ENCODE data around the gene KRTAP6-3.
A peak's percentile ranks its signal among the peaks of the same experiment; 100 is the strongest.

Gene KRTAP6-3

DNA sequence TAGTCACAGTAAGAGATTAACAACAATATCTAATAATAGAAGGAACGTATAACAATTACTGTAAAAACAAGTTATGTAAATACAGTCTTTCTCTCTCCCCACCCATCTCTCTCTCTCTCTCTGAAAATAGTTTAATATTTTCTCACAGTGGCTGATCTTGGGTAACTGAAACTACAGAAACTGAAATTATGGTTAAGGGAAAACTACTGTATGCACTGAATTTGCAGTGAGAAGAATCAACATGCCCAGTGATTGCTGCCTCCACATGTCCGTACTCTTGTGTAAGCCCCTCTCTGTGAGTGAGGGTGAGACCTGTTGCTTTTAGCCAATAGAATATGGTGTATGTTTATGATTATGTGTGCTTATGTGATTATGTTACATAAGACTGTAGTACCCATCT, 19.9 kb downstream of the KRTAP6-3 start:
- Mint-ChIP-seq H3K27ac (no peak overlapping the region), H3K4me3 (no peak overlapping the region), H3K4me1 (no peaks in the 10 kb centered on the region), H3K9me3 (peaks cover 10% of the 10 kb centered on the region), H3K36me3 (no peaks in the 10 kb centered on the region)
- no peak for DNase-seq (ENCODE audit: low spot score in 2 of 2)
- ATAC-seq, result no peak

DNA sequence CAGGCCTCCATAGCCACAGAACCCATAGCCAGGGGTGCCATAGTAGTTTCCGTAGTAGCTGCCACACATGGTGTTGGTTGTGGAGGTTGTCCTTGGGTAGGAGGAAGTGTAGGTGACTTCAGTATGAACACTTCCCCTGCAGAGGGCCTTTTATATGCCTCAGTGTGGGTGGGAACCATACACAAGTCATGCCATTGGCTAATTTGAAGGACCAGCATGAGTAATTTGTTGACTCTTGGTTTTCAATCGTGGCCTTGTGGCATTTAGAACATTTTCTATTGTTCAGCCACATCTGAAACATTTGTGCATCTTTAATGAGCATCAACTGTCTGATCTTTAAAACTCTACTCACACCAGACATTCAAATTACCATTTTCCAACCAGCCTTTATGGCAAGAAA, 21.6 kb downstream of the KRTAP6-3 start, which contains the start of gene KRTAP6-1:
Gene KRTAP6-1 (minus strand): TSS at position 95 of the 400 bp plus-strand sequence. CDS start 26 bp downstream, at position 69.
- Mint-ChIP-seq H3K9me3 (peaks cover 3% of the 10 kb centered on the region), H3K36me3 (no peaks in the 10 kb centered on the region), H3K4me1 (no peaks in the 10 kb centered on the region), H3K4me3 (no peak within 1 kb of the TSS), H3K27ac (no peak within 1 kb of the TSS)
- no peak for ATAC-seq
- no peak for DNase-seq (ENCODE audit: low spot score in 2 of 2)

DNA sequence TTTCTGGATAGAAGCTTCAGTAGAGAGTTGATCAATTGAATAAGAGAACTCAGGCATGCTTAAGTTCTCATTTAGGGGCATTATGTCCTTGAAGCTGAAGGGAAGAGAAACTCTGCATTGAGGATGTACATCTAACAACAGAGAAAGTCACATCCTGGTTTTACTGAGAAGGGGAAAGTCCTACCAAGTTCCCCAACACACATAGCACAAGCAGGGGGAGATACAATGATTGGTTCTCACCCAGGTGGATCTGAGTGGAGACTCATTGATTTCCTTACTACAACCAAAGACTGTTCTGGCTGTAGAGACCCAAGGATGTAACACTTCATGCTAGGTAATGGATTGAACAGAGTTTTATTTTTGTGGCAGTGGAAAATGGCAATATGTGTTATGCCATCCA, 23.0 kb downstream of the KRTAP6-3 start:
- no peak for ATAC-seq
- H3K9me3 Mint-ChIP-seq, result peaks cover 3% of the 10 kb centered on the region
- H3K4me1 Mint-ChIP-seq, result no peaks in the 10 kb centered on the region
- DNase-seq (ENCODE audit: low spot score in 2 of 2), result no peak
- no peak overlapping the region for H3K27ac Mint-ChIP-seq
- H3K36me3 Mint-ChIP-seq, result no peaks in the 10 kb centered on the region
- H3K4me3 Mint-ChIP-seq, result no peak overlapping the region

DNA sequence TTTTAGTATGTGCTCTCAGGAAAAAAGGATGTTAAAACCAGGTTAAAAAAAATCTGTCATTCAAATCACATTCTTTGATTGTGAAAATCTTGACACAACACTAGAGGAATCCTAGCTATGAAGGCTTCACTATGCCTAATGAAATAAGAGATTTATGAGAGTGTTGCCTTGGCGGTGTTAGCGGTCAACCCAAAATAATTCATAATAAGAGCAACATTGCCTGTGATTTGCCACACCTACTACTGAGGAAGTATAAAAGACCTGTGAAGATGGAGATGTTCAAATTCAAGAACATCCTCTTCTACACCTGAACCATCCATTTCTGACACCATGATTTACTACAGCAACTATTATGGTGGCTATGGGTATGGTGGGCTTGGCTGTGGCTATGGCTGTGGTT, 23.9 kb downstream of the KRTAP6-3 start, which contains the start of gene KRTAP20-1:
Gene KRTAP20-1 (plus strand): TSS at position 301 of the 400 bp plus-strand sequence. CDS start 30 bp downstream, at position 331.
- H3K4me1 Mint-ChIP-seq, result no peaks in the 10 kb centered on the region
- H3K27ac Mint-ChIP-seq, result no peak within 1 kb of the TSS
- no peak within 1 kb of the TSS for H3K4me3 Mint-ChIP-seq
- H3K36me3 Mint-ChIP-seq, result no peaks in the 10 kb centered on the region
- ATAC-seq (no peak), DNase-seq (ENCODE audit: low spot score in 2 of 2) (no peak)
- H3K9me3 Mint-ChIP-seq, result no peaks in the 10 kb centered on the region

DNA sequence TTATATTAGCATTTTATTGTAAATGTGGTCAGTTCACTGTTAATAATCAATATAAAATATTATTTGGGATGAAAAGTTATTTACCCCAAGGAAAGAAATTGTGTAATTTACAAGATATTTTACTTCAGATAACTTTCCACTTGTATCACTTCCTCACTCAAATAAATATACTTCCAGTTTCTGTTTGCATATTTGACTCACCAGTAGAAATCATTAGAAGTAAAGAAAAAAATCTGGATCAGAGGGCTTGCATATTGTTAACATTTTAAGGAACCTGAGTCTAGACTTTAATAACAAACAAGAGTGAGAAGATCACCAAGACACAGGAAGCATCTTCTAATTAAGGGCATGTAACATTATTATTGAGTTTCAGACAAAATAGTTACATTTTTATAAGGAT, 27.8 kb downstream of the KRTAP6-3 start:
- Mint-ChIP-seq H3K4me3 (no peak overlapping the region), H3K9me3 (no peaks in the 10 kb centered on the region), H3K27ac (no peak overlapping the region), H3K36me3 (no peaks in the 10 kb centered on the region), H3K4me1 (no peaks in the 10 kb centered on the region)
- DNase-seq (ENCODE audit: low spot score in 2 of 2), result no peak
- no peak for ATAC-seq

DNA sequence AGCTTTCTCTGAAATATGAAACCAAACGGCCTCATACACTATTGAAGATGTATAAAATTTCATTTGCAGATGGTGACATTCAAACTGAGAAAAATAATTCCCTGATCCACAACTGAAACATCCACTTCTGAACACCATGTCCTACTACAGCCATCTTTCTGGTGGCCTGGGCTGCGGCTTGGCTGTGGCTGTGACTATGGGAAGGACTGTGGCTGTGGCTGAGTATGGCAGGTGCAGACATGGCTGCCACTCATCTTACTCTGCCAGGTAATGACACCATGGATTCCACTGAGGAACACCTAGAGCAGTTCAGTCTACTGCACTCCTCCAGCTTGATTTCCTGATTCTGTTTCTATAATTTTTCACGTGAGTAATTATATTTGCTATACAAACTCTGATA, 28.3 kb downstream of the KRTAP6-3 start, which contains the start of gene KRTAP20-4:
Gene KRTAP20-4 (plus strand): TSS at position 106 of the 400 bp plus-strand sequence.
- H3K36me3 Mint-ChIP-seq, result no peaks in the 10 kb centered on the region
- DNase-seq (ENCODE audit: low spot score in 2 of 2) (no peak), ATAC-seq (no peak)
- H3K9me3 Mint-ChIP-seq, result no peaks in the 10 kb centered on the region
- no peak within 1 kb of the TSS for H3K4me3 Mint-ChIP-seq
- H3K27ac Mint-ChIP-seq, result no peak within 1 kb of the TSS
- H3K4me1 Mint-ChIP-seq, result no peaks in the 10 kb centered on the region

DNA sequence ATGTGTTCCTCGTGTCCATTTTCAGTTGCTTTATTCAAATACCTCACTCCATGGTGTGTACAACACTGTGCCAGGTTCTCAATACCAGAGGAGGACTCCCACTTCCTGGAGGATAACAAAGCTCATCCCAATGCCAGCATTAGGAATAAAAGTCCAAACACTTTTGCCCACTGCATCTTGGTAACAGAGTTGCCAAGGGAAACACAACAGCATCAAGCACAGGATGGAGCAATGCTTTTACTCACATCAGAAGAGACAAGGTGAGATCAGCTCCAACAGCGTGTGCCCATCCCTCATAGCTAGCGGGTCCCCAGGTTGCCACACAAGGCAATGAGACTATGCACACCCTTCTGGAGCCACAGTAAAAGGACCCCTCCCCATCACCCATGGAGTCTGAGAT, 31.1 kb downstream of the KRTAP6-3 start:
- no peak for DNase-seq (ENCODE audit: low spot score in 2 of 2)
- Mint-ChIP-seq H3K4me1 (no peaks in the 10 kb centered on the region), H3K27ac (no peak overlapping the region), H3K9me3 (no peaks in the 10 kb centered on the region), H3K36me3 (no peaks in the 10 kb centered on the region), H3K4me3 (no peak overlapping the region)
- no peak for ATAC-seq

DNA sequence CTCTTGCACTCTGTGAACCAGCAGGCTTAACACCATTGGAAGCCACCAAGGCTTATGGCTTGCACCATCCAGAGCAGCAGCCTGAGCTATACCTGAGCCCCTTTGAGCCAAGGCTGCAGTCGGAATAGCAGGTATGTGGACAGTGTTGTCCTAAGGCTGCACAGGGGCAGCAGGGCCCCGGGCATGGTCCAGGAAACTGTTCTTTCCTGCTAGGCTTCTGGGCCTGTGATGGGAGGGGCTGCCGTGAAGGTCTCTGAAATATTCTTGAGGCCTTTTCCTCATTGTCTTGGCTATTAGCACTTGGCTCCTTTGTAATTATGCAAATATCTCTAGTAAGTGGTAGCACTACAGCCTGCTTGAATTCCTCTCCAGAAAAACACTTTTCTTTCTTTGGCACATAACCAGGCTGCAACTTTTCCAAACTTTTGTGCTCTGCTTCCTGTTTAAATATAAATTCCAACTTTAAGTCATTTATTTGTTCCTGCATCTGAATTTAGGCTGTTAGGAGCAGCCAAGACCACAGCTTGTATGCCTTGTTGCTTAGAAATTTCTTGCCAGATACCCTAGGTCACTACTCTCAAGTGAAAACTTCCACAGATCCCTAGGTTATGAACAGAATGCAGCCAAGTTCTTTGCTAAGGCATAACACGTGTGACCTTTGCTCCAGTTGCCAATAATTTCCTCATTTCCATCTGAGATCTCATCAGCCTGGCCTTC, 33.4 kb downstream of the KRTAP6-3 start:
- Mint-ChIP-seq H3K9me3 (no peaks in the 10 kb centered on the region), H3K4me1 (no peaks in the 10 kb centered on the region), H3K27ac (no peak overlapping the region), H3K4me3 (no peak overlapping the region), H3K36me3 (no peaks in the 10 kb centered on the region)
- ATAC-seq (no peak), DNase-seq (ENCODE audit: low spot score in 2 of 2) (no peak)

DNA sequence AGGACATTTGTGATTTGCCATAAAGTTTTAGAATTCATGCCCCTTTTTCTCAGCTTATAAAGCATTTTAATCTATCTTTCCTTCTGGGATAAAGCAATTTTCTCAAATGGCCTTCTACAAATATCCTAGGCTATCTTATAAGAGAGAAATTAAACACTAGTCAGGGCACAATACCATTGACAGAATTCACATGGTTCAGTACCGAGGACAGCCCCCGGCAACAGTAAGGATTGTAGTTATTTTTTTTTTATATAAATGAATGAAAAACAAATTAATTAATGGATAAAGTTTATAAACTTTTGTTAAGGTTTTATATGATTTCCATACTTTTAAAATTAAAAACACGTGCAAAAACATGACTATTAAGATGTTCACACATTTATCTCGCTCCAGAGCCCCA, 35.9 kb downstream of the KRTAP6-3 start:
- Mint-ChIP-seq H3K9me3 (no peaks in the 10 kb centered on the region), H3K4me1 (no peaks in the 10 kb centered on the region), H3K36me3 (no peaks in the 10 kb centered on the region), H3K4me3 (no peak overlapping the region), H3K27ac (no peak overlapping the region)
- DNase-seq (ENCODE audit: low spot score in 2 of 2), result no peak
- no peak for ATAC-seq

DNA sequence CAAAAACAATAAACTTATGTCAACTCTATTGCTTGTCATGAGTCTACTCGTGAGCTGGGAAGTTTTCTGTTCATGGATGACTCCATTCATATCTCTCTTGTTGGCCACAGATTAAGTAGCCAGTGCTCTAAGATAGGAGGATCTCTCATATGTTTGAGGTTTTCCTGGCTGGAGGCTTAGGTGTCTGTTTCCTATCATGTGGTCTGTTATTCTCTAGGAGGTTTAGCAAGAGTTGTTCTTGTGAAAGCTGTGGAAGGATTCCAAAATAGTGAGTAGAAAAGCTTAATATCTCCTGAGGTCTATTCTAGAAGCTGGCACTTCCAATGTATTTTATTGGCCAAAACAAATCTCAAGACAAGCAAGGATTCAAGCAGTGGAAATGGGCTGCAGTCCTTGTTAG, 37.0 kb downstream of the KRTAP6-3 start:
- DNase-seq (ENCODE audit: low spot score in 2 of 2) (no peak), ATAC-seq (no peak)
- Mint-ChIP-seq H3K4me1 (no peaks in the 10 kb centered on the region), H3K36me3 (no peaks in the 10 kb centered on the region), H3K4me3 (no peak overlapping the region), H3K9me3 (no peaks in the 10 kb centered on the region), H3K27ac (no peak overlapping the region)

DNA sequence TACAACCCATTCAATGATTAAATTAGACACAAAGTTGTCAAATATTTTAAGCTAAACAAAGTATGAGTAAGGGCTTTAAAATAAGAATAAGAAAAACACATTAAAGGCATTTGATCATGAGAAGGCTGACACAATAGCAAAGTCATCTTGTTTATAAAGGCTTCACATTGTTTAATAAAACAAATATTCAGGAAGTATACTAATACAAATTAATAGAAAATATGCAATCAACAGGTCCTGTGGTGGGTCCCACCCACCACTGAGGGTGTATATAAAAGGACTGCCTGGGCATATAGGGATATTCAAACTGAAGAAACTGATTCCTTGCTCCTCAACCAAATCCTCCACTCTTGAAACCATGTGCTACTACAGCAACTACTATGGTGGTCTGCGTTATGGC, 42.7 kb downstream of the KRTAP6-3 start, which contains the start of gene KRTAP20-2:
Gene KRTAP20-2 (plus strand): TSS at position 301 of the 400 bp plus-strand sequence. CDS start 58 bp downstream, at position 359.
- DNase-seq (ENCODE audit: low spot score in 2 of 2) (no peak), ATAC-seq (peak; percentile 16)
- H3K9me3 Mint-ChIP-seq, result no peaks in the 10 kb centered on the region
- no peaks in the 10 kb centered on the region for H3K4me1 Mint-ChIP-seq
- H3K36me3 Mint-ChIP-seq, result no peaks in the 10 kb centered on the region
- no peak within 1 kb of the TSS for H3K4me3 Mint-ChIP-seq
- H3K27ac Mint-ChIP-seq, result no peak within 1 kb of the TSS

DNA sequence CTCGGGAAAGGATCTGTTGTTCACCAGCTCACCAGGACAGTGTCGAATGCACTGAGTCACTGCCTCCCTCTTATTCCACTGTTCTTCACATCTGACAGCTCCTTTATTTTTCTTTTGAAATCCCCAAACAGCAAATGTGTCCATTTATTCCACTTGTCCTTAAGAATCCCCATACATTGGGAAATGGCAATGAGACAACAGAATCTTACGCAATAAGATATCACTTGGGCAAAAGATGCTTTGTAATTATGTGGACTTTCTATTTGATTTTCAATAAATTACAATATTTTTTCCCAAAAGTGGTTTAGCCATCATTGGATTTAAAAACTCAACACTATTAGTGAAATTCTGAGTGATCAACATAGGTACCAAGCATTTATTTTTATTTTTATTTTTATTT, 46.4 kb downstream of the KRTAP6-3 start:
- no peaks in the 10 kb centered on the region for H3K4me1 Mint-ChIP-seq
- H3K27ac Mint-ChIP-seq, result no peak overlapping the region

DNA sequence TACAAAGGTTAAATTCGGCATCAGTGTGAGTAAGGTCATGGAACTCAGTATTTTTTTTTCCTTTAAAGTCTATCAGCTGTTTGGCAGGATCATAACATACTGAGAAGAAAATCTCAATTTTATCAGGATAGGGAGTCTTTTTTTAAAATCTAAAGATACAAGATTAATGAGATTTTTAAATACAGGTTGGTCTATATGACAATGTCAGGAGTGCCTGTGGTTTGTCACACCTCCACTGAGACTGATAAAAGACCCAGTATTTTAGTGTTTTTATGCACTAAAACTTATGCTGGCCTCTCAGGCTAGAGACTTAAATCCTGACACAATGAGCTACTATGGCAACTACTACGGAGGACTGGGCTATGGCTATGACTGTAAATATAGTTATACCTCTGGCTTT, 50.3 kb downstream of the KRTAP6-3 start, which contains the start of gene KRTAP20-3:
Gene KRTAP20-3 (plus strand): TSS at position 301 of the 400 bp plus-strand sequence.
- Mint-ChIP-seq H3K4me3 (no peak within 1 kb of the TSS), H3K27ac (no peak within 1 kb of the TSS), H3K36me3 (no peaks in the 10 kb centered on the region), H3K4me1 (no peaks in the 10 kb centered on the region), H3K9me3 (peaks cover 14% of the 10 kb centered on the region)
- ATAC-seq, result no peak
- no peak for DNase-seq (ENCODE audit: low spot score in 2 of 2)

More for the DNA sequence above, 46.4 kb downstream of the KRTAP6-3 start:
- DNase-seq (ENCODE audit: low spot score in 2 of 2), result no peak
- H3K9me3 Mint-ChIP-seq, result peaks cover 4% of the 10 kb centered on the region
- no peaks in the 10 kb centered on the region for H3K36me3 Mint-ChIP-seq
- no peak for ATAC-seq
- no peak overlapping the region for H3K4me3 Mint-ChIP-seq
